NCI-H1048 (cell line): ENCODE data around the gene PITPNC1.
A peak's percentile ranks its signal among the peaks of the same experiment; 100 is the strongest.
"Not testable (repeated sequence)": the region's sequence is repeated elsewhere in the genome, so short reads cannot be mapped to it uniquely, and the experiment has no call there.

Experiments used
- DNase-seq: peaks from one replicate; lab custom pipeline; 2025; lab: John Stamatoyannopoulos, UW

PITPNC1 gene

GRCh38 chr17:67489273-67489672 is 112.2 kb downstream of the PITPNC1 start:
- DNase-seq, result no peak

- no peak for DNase-seq
Observed at GRCh38 chr17:67490471-67490870, 113.4 kb downstream of the PITPNC1 start.

DNA sequence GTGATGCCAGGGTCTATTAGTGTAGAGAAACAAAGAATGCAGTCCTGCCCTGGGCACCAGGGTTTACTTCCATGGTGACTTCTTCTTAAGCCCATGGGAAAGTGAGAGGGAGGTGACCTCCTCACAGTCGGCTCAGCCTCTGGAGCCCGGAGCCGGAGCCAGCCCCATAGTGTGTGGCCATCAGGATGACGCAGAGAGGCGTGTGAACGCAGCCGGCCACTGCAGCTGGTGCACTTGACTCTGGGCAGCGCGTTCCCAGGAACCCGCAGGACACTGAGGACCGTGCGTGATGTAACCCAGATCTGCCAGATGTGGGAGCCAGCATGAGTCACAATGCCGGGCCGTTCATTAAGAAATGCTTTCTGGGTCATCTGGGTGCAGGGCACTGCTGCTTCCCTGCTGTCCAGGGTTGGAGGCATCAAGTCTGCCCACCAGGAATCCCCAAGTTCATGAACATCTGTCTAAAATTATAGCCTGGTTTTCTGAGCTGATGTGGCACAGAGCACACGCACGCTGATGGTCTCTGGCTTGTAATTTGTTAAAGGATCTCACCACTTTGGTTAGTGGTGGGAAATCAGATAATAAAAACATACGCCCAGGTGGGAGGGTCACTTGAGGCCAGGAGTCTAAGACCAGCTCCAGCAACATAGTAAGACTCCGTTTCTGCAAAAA is 114.1 kb downstream of the PITPNC1 start:
- DNase-seq, result no peak

DNA sequence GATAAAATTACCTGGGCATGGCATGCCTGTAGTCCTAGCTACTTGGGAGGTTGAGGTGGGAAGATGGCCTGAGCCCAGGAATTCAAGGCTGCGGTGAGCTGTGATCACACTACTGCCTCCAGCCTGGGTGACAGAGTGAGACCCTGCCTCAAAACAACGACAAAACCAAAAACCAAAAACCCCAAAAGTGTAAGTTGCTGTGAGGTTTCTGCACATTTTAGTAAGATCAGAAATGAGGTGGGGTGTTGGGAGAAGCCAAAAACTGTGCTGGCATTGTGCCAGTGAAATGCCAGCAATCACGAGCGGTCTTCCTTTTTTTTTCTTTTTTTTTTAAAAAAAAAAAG is 114.6 kb downstream of the PITPNC1 start:
- no peak for DNase-seq

- DNase-seq, result no peak
Observed at GRCh38 chr17:67492251-67492740, 115.2 kb downstream of the PITPNC1 start.

GRCh38 chr17:67492824-67493517 is 115.9 kb downstream of the PITPNC1 start:
- DNase-seq, result no peak

- DNase-seq, result no peak
Observed at GRCh38 chr17:67493812-67494211, 116.7 kb downstream of the PITPNC1 start.

DNA sequence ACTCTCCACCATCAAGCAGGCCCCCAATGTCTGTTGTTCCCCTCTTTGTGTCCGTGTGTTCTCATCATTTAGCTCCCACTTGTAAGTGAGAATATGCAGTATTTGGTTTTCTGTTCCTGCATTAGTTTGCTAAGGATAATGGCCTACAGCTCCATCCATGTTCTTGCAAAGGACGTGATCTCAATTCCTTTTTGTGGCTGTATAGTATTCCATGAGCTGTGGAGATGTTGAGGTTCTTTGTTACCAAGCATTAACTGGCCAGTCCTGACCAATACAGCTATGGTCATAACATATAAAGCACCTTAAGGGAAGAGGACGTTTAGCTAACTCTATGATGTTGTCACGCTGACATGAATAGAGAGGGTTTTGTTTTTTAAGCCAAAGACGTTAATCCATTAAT is 118.5 kb downstream of the PITPNC1 start:
- not testable (repeated sequence) for DNase-seq

- DNase-seq, result no peak
Observed at GRCh38 chr17:67496286-67496685, 119.2 kb downstream of the PITPNC1 start.

DNA sequence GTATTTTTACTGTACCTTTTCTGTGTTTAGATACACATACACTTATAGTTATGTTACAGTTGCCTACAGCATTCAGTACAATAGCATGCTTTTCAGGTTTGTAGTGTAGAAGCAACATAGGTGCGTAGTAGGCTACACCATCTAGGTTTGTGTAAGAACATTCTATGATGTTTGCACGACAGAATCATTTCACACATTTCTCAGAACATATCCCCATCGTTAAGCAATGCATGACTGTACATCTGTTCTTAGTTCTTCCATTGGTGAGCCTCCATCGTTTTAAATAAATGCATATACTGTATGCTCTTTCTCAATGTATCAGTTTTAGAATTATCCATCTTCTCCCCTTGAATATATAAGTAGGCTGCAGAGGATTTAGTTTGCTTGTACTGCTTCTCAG is 122.6 kb downstream of the PITPNC1 start:
- no peak for DNase-seq

GRCh38 chr17:67500261-67500660 is 123.2 kb downstream of the PITPNC1 start:
- no peak for DNase-seq

GRCh38 chr17:67500677-67501300 is 123.7 kb downstream of the PITPNC1 start:
- DNase-seq, result no peak

DNA sequence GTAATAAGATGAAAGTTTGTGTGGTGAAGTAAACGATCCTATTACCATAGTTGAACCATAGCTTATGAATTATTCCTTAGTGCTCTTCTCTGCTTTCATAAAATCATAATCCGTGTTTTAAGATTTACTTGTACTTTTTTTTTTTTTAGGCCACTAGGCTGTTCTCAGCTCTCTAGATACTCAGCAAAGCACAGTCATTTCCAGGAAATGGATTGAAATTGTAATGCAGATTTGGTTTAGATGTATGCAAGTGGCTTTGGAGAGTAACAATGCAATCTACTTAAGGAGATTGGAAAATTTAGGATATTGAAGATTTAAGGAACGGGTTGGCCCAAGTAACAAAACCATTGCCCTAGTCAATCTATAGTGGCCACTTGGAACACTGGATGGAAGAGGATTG is 125.1 kb downstream of the PITPNC1 start:
- no peak for DNase-seq

GRCh38 chr17:67503184-67503583 is 126.1 kb downstream of the PITPNC1 start:
- no peak for DNase-seq

- DNase-seq, result no peak
Observed at GRCh38 chr17:67503739-67504138, 126.7 kb downstream of the PITPNC1 start.

- DNase-seq, result no peak
Observed at GRCh38 chr17:67504182-67504581, 127.1 kb downstream of the PITPNC1 start.

GRCh38 chr17:67506966-67507365 is 129.9 kb downstream of the PITPNC1 start:
- no peak for DNase-seq

DNA sequence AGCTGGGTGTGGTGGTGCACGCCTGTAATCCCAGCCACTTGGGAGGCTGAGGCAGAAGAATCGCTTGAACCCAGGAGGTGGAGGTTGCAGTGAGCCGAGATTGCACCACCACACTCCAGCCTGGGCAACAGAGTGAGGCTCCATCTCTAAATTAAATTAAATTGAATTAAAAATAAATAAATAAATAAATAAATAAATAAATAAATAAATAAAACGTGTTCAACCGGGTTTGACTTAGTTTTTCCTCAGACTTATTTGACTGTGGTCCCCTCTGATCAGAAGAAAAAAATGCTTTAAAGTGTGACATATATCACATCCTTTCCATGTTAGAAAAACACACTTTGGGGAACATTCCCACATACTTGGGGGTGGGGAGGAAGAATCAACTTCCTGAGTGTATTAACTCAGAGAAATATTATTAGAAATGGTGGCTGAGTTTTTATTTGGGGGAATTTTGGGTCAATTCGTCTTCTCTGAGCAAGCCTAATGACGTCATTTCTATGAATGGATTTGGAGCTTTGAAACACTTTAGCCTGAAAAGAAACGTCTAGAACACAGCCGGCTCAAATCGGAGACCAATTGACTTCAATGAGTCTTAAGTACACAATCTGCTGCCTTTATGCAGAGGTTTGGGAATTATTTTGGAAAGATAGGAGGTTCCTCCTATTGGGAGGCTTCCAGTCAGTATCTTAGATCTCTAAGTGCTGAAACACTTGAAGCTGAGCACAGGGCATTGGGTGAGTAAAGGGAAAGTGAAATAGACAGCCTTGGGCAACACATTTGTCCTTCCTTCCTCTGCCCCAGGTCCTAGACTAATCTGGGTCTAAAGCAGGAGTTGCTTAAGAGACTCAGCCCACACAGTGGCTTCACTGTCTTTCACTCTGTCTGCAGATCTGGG is 132.6 kb downstream of the PITPNC1 start:
- no peak for DNase-seq

GRCh38 chr17:67511012-67511411 is 133.9 kb downstream of the PITPNC1 start:
- no peak for DNase-seq

DNA sequence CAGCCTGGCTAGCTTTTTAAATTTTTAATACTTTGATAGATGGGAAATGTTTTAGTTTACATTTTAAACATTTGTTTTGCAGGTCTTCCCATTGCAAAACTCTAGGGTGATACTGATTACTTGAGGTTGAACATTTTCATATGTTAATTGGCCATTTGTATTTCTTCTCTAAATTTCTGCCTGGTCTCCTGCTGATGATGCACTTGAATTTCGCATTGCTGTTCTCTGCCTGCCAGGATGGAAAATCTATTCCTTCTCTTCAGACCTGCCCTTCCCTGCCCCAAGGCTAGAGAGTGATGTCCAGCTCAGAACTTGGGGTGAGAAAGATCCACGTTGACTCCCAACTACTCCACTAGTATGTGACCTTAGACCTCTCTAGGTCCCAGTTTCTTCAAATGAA is 134.7 kb downstream of the PITPNC1 start:
- DNase-seq, result no peak

DNA sequence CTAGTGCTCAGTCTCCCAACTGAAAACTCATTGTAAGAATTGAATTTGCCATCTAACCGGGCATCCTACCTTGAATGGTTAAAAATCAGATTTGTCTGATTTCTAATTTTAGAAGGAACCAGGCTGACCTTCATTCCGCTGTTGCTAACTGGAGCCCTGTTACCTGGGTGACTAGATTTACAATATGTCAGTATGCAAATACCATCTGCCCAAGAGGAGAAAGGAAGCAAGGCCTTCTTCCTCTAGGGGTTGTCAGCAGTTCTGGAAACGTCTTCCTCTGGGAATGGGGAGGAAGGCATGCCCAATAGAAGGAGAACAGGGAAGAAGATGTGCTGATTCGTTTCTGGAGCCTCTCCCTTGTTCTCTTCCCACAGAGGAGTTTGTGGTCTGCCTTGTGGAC is 137.9 kb downstream of the PITPNC1 start:
- DNase-seq, result peak; percentile 24

DNA sequence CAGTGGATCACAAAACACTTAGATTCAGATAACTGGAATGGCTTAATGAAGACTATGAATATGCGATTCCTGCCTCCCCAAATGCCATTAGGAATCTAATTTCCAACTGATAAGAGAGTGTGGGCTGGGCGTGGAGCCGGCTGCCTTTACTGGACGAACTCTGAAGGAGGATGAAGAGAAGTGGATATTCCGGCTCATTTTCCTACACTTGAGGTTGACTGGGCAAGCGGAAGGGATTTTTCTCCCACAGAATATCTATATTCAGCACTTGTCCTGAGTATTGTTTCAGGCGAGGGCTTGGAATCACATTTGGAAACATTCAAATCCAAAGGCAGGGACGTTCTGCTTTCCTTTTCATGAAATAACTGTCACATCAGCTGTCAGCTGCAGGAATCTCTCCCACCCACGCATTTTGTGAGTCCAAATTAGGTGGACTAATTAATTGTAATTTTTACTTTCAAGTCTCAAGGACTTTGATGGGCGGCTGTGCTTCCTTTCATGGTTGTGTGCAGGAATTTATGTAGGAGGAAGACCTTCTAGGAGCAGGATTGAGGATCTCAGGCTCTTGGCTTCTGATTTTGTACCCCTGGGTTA is 138.5 kb downstream of the PITPNC1 start:
- no peak for DNase-seq
